ENCODE results near the gene IFNAR2. TPM values are rescaled to one million over a fixed set of nuclear protein-coding genes. Genes with fewer than 3 reads are reported as not detected.

IFNAR2 gene
- total RNA-seq, 1 donor from 2014 or later = 4.7 TPM

- no peak for DNase-seq (ENCODE audit: low read depth)
- H3K4me3 ChIP-seq (ENCODE audit: low read depth, low read length) = no peak overlapping the region
- TF ChIP-seq CTCF (conservative IDR thresholded peaks at IDR 0.05; ENCODE audit: low read depth, low read length) = no peak
Measured at GRCh38 chr21:33258475-33258874, 28.7 kb downstream of the IFNAR2 start.

- no peak for TF ChIP-seq CTCF (conservative IDR thresholded peaks at IDR 0.05; ENCODE audit: low read depth, low read length)
- H3K4me3 ChIP-seq (ENCODE audit: low read depth, low read length) = no peak overlapping the region
- no peak for DNase-seq (ENCODE audit: low read depth)
Measured at GRCh38 chr21:33259428-33259827, 29.7 kb downstream of the IFNAR2 start.

GRCh38 chr21:33259995-33260394 is 30.3 kb downstream of the IFNAR2 start:
- no peak overlapping the region for H3K4me3 ChIP-seq (ENCODE audit: low read depth, low read length)
- TF ChIP-seq CTCF (conservative IDR thresholded peaks at IDR 0.05; ENCODE audit: low read depth, low read length) = no peak
- no peak for DNase-seq (ENCODE audit: low read depth)

- no peak for DNase-seq (ENCODE audit: low read depth)
- H3K4me3 ChIP-seq (ENCODE audit: low read depth, low read length) = no peak overlapping the region
- TF ChIP-seq CTCF (conservative IDR thresholded peaks at IDR 0.05; ENCODE audit: low read depth, low read length) = no peak
Measured at GRCh38 chr21:33261635-33262034, 31.9 kb downstream of the IFNAR2 start.

GRCh38 chr21:33262921-33263320 is 33.2 kb downstream of the IFNAR2 start:
- no peak for TF ChIP-seq CTCF (conservative IDR thresholded peaks at IDR 0.05; ENCODE audit: low read depth, low read length)
- DNase-seq (ENCODE audit: low read depth) = no peak

GRCh38 chr21:33264561-33264960 is 34.8 kb downstream of the IFNAR2 start:
- DNase-seq (ENCODE audit: low read depth) = no peak
- no peak for TF ChIP-seq CTCF (conservative IDR thresholded peaks at IDR 0.05; ENCODE audit: low read depth, low read length)
- H3K4me3 ChIP-seq (ENCODE audit: low read depth, low read length) = no peak overlapping the region

More at GRCh38 chr21:33262921-33263320, 33.2 kb downstream of the IFNAR2 start:
- no peak overlapping the region for H3K4me3 ChIP-seq (ENCODE audit: low read depth, low read length)

- no peak for TF ChIP-seq CTCF (conservative IDR thresholded peaks at IDR 0.05; ENCODE audit: low read depth, low read length)
- no peak for DNase-seq (ENCODE audit: low read depth)
- H3K4me3 ChIP-seq (ENCODE audit: low read depth, low read length) = peak overlapping the region; percentile 74
Measured at GRCh38 chr21:33265664-33266049, 35.9 kb downstream of the IFNAR2 start.

All from epithelial cell of proximal tubule (primary cell).